WTC11 (cell line): ENCODE results near the gene AP1G2. TPM values are rescaled to one million over a fixed set of nuclear protein-coding genes. Genes with fewer than 3 reads are reported as not detected.

ENCODE experiments used
- ATAC-seq: fragments of 200-7000 bp; cut with Tn5 transposase; 2 replicates; pipeline ENCODE4 v1.10.0; 2021; ENCODE audit warnings: mild to moderate bottlenecking, moderate library complexity
- CTCF ChIA-PET: fragments of 300-600 bp; sonication (Branson Sonifier 250); formaldehyde crosslinking; loops from one replicate; lab custom pipeline; 2021; ENCODE audit warnings: antibody characterized with exemption; lab: Charles Lee
- POLR2A ChIA-PET: fragments of 350-600 bp; sonication (Branson Sonifier 250); formaldehyde crosslinking; loops from one replicate; lab custom pipeline; 2021; ENCODE audit warnings: antibody characterized with exemption; lab: Charles Lee
- DNase-seq: peaks from one replicate; pipeline ENCODE4 v3.0.0; 2021; ENCODE audit warnings: low spot score
- H3K27ac Mint-ChIP-seq: 2 replicates; pipeline ENCODE4 v1.8.0; 2021; ENCODE audit warnings: mixed read lengths
- H3K27me3 Mint-ChIP-seq: 2 replicates; pipeline ENCODE4 v1.8.0; 2021; ENCODE audit warnings: low read depth, mild to moderate bottlenecking, moderate library complexity, mixed read lengths
- H3K36me3 Mint-ChIP-seq: 2 replicates; pipeline ENCODE4 v1.8.0; 2021; ENCODE audit warnings: mixed read lengths
- H3K4me1 Mint-ChIP-seq: 2 replicates; pipeline ENCODE4 v1.8.0; 2022; ENCODE audit warnings: mixed read lengths
- H3K4me3 Mint-ChIP-seq: 2 replicates; pipeline ENCODE4 v1.8.0; 2021; ENCODE audit warnings: mild to moderate bottlenecking, moderate library complexity, mixed read lengths
- H3K9me3 Mint-ChIP-seq: 2 replicates; pipeline ENCODE4 v1.8.0; 2021; ENCODE audit warnings: mixed read lengths
- FOXP1 ChIP-seq: sonication (generic); formaldehyde crosslinking; IDR thresholded peaks from 2 replicates; pipeline ENCODE4 v1.8.0; 2022; ENCODE audit warnings: missing genetic modification reagents, mild to moderate bottlenecking, moderate library complexity, borderline replicate concordance
- NR1H2 ChIP-seq: sonication (generic); formaldehyde crosslinking; IDR thresholded peaks from 2 replicates; pipeline ENCODE4 v1.9.0; 2021; ENCODE audit warnings: mild to moderate bottlenecking, moderate library complexity, missing genetic modification reagents
- NR3C1 ChIP-seq: sonication (generic); formaldehyde crosslinking; conservative IDR thresholded peaks from 2 replicates; pipeline ENCODE4 v1.8.1; 2023; ENCODE audit warnings: low read depth, mild to moderate bottlenecking, missing genetic modification reagents
- SP1 ChIP-seq: sonication (generic); formaldehyde crosslinking; conservative IDR thresholded peaks from 2 replicates; pipeline ENCODE4 v1.8.1; 2022; ENCODE audit warnings: missing genetic modification reagents
- total RNA-seq: library from RNA; stranded (reverse); gene quantifications from 3 replicates; pipeline ENCODE4 v1.2.3, GENCODE V29; 2021
- TF ChIP-seq, protein P1 (sequence below): fragments of 250-450 bp; sonication (Bioruptor Pico); IDR thresholded peaks from 2 replicates; pipeline ENCODE4 v1.9.0; 2021; ENCODE audit warnings: mild to moderate bottlenecking
- TF ChIP-seq, protein P2 (sequence below): sonication (generic); formaldehyde crosslinking; IDR thresholded peaks from 2 replicates; pipeline ENCODE4 v1.8.0; 2023; ENCODE audit warnings: mild to moderate bottlenecking, missing genetic modification reagents
- TF ChIP-seq, protein P3 (sequence below): sonication (generic); formaldehyde crosslinking; IDR thresholded peaks from 2 replicates; pipeline ENCODE4 v1.8.0; 2023; ENCODE audit warnings: missing genetic modification reagents
- TF ChIP-seq, protein P4 (sequence below): fragments of 250-450 bp; sonication (Bioruptor Pico); conservative IDR thresholded peaks from 2 replicates; pipeline ENCODE4 v1.9.0; 2021; ENCODE audit warnings: mild to moderate bottlenecking
- TF ChIP-seq, protein P5 (sequence below): sonication (generic); formaldehyde crosslinking; IDR thresholded peaks from 2 replicates; pipeline ENCODE4 v1.8.1; 2022; ENCODE audit warnings: low read depth, missing genetic modification reagents, borderline replicate concordance
- TF ChIP-seq, protein P6 (sequence below): sonication (generic); formaldehyde crosslinking; conservative IDR thresholded peaks from 2 replicates; pipeline ENCODE4 v1.8.1; 2023; ENCODE audit warnings: mild to moderate bottlenecking, low read depth, missing genetic modification reagents, moderate library complexity
- TF ChIP-seq, protein P7 (sequence below): sonication (generic); formaldehyde crosslinking; IDR thresholded peaks from 2 replicates; pipeline ENCODE4 v1.8.1; 2023; ENCODE audit warnings: mild to moderate bottlenecking, moderate library complexity, missing genetic modification reagents

AP1G2 gene
- total RNA-seq, 1 experiment from 2014 or later, result 122 TPM

DNA sequence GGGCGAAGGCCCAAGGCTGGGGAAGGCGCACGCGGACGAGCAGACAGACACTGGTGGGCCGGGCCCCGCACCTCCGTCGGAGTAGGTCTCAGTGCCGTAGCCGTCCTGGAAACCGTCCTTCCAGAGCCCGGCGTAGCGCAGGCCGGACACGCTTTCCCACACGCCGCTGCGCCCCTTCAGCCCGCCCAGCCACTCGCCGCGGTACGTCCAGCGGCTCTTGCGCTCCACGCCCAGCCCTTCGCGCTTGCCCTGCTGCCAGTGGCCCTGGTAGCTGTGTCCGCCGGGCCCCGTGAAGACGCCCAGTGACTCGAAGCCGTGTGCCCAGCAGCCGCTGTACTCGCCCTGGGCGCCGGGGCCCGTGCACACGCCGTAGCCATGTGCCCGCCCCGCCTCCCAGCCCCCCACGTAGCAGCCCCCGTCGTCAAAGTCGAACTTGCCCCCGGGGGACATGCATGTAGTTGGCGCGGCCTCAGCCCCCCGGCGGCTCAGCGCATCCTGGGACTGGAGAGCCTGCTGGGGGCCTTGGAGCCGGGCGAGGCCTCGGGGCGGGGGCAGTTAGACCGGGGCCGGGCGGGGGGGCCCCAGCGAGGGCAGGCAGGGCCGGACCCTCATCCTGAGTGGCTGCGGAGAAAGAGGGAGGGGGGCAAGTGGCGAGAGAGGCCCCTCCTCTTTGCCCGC is 9.6 kb upstream of the AP1G2 start (continued):
- TF ChIP-seq, protein P1, sequence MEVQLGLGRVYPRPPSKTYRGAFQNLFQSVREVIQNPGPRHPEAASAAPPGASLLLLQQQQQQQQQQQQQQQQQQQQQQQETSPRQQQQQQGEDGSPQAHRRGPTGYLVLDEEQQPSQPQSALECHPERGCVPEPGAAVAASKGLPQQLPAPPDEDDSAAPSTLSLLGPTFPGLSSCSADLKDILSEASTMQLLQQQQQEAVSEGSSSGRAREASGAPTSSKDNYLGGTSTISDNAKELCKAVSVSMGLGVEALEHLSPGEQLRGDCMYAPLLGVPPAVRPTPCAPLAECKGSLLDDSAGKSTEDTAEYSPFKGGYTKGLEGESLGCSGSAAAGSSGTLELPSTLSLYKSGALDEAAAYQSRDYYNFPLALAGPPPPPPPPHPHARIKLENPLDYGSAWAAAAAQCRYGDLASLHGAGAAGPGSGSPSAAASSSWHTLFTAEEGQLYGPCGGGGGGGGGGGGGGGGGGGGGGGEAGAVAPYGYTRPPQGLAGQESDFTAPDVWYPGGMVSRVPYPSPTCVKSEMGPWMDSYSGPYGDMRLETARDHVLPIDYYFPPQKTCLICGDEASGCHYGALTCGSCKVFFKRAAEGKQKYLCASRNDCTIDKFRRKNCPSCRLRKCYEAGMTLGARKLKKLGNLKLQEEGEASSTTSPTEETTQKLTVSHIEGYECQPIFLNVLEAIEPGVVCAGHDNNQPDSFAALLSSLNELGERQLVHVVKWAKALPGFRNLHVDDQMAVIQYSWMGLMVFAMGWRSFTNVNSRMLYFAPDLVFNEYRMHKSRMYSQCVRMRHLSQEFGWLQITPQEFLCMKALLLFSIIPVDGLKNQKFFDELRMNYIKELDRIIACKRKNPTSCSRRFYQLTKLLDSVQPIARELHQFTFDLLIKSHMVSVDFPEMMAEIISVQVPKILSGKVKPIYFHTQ (CRISPR knock-in tag), result no peak
- TF ChIP-seq NR1H2 (CRISPR knock-in tag) (no peak), SP1 (peak; percentile 45; the same call in 1 of the 2 replicates), FOXP1 (CRISPR knock-in tag) (peak; percentile 61; the same call in 1 of the 2 replicates)
- TF ChIP-seq, protein P2, sequence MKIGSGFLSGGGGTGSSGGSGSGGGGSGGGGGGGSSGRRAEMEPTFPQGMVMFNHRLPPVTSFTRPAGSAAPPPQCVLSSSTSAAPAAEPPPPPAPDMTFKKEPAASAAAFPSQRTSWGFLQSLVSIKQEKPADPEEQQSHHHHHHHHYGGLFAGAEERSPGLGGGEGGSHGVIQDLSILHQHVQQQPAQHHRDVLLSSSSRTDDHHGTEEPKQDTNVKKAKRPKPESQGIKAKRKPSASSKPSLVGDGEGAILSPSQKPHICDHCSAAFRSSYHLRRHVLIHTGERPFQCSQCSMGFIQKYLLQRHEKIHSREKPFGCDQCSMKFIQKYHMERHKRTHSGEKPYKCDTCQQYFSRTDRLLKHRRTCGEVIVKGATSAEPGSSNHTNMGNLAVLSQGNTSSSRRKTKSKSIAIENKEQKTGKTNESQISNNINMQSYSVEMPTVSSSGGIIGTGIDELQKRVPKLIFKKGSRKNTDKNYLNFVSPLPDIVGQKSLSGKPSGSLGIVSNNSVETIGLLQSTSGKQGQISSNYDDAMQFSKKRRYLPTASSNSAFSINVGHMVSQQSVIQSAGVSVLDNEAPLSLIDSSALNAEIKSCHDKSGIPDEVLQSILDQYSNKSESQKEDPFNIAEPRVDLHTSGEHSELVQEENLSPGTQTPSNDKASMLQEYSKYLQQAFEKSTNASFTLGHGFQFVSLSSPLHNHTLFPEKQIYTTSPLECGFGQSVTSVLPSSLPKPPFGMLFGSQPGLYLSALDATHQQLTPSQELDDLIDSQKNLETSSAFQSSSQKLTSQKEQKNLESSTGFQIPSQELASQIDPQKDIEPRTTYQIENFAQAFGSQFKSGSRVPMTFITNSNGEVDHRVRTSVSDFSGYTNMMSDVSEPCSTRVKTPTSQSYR (CRISPR knock-in tag), result no peak
- TF ChIP-seq, protein P3, sequence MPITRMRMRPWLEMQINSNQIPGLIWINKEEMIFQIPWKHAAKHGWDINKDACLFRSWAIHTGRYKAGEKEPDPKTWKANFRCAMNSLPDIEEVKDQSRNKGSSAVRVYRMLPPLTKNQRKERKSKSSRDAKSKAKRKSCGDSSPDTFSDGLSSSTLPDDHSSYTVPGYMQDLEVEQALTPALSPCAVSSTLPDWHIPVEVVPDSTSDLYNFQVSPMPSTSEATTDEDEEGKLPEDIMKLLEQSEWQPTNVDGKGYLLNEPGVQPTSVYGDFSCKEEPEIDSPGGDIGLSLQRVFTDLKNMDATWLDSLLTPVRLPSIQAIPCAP (CRISPR knock-in tag), result no peak
- TF ChIP-seq, protein P4, sequence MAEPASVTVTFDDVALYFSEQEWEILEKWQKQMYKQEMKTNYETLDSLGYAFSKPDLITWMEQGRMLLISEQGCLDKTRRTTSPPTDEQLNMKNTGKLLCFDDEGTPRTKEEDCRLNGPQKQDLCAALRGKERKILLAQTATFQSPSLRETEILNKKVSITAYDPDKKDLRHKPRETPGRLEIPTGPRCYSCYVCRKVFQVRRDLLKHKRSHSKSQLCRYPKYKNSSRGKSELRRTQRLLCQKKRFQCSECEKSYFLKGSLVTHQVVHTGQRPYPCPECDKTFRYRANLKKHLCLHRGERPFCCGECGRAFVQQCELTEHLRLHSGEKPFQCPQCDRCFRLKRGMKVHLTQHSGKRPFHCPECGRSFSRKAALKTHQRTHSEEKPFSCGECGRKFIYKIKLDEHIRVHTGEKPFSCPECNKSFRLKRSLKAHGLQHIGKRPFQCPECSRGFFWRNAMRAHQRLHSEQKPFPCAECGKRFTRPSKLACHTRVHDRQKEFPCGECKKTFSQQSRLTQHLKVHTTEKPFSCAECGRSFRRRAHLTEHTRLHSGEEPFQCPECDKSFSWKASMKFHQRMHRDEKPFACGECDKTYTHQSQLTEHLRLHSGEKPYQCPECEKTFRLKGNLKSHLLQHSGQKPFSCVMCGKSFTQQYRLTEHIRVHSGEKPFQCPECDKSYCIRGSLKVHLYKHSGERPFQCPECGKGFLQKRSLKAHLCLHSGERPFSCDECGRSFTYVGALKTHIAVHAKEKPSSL (CRISPR knock-in tag), result no peak
- TF ChIP-seq, protein P5, sequence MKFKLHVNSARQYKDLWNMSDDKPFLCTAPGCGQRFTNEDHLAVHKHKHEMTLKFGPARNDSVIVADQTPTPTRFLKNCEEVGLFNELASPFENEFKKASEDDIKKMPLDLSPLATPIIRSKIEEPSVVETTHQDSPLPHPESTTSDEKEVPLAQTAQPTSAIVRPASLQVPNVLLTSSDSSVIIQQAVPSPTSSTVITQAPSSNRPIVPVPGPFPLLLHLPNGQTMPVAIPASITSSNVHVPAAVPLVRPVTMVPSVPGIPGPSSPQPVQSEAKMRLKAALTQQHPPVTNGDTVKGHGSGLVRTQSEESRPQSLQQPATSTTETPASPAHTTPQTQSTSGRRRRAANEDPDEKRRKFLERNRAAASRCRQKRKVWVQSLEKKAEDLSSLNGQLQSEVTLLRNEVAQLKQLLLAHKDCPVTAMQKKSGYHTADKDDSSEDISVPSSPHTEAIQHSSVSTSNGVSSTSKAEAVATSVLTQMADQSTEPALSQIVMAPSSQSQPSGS (CRISPR knock-in tag), result no peak

DNA sequence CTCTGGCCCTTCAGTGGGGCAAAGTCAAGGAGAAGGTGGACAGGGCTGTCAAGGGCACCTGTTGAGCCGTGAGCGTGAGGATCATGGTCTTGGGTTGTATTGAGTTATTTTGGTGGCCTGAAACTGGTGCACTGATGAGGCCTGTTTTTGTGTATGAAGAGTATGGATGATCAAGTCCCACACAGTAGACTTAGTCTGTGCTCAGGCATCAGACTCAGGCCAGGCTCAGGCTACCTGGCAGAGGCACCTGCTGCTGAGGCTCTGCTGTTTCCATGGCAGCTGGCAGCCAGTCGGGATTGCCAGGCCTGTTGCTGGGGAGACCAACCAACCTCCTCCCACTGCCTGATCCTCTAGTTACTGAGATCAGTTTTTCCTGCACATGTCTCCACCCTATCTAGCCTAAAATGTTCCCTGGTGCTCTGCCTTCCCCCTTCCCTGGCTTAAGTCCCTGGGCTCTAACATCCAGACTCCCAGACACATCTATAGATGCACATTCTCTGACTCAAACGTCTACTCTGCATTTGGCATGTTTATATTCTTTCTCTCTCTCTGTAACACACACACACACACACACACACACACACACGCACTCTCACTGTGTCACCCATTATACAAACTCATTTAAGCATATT is 5.9 kb upstream of the AP1G2 start:
- no peak for DNase-seq
- Mint-ChIP-seq H3K27me3 (peaks cover 30% of the 10 kb centered on the region), H3K36me3 (peaks cover 17% of the 10 kb centered on the region), H3K4me3 (no peak overlapping the region), H3K27ac (no peak overlapping the region), H3K9me3 (no peaks in the 10 kb centered on the region), H3K4me1 (peaks cover 46% of the 10 kb centered on the region)
- TF ChIP-seq, protein P6, sequence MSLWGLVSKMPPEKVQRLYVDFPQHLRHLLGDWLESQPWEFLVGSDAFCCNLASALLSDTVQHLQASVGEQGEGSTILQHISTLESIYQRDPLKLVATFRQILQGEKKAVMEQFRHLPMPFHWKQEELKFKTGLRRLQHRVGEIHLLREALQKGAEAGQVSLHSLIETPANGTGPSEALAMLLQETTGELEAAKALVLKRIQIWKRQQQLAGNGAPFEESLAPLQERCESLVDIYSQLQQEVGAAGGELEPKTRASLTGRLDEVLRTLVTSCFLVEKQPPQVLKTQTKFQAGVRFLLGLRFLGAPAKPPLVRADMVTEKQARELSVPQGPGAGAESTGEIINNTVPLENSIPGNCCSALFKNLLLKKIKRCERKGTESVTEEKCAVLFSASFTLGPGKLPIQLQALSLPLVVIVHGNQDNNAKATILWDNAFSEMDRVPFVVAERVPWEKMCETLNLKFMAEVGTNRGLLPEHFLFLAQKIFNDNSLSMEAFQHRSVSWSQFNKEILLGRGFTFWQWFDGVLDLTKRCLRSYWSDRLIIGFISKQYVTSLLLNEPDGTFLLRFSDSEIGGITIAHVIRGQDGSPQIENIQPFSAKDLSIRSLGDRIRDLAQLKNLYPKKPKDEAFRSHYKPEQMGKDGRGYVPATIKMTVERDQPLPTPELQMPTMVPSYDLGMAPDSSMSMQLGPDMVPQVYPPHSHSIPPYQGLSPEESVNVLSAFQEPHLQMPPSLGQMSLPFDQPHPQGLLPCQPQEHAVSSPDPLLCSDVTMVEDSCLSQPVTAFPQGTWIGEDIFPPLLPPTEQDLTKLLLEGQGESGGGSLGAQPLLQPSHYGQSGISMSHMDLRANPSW (CRISPR knock-in tag), result no peak
- TF ChIP-seq NR3C1 (CRISPR knock-in tag) (no peak), NR1H2 (CRISPR knock-in tag) (no peak)
- TF ChIP-seq, protein P7, sequence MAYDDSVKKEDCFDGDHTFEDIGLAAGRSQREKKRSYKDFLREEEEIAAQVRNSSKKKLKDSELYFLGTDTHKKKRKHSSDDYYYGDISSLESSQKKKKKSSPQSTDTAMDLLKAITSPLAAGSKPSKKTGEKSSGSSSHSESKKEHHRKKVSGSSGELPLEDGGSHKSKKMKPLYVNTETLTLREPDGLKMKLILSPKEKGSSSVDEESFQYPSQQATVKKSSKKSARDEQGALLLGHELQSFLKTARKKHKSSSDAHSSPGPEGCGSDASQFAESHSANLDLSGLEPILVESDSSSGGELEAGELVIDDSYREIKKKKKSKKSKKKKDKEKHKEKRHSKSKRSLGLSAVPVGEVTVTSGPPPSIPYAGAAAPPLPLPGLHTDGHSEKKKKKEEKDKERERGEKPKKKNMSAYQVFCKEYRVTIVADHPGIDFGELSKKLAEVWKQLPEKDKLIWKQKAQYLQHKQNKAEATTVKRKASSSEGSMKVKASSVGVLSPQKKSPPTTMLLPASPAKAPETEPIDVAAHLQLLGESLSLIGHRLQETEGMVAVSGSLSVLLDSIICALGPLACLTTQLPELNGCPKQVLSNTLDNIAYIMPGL (CRISPR knock-in tag), result no peak
- CTCF ChIA-PET, result interaction anchor here (0.9 to 1.9 kb wide), 3 partner anchors 14 to 337 kb away, joined by 4 to 7 read pairs (median 5); no protein-coding TSS in a partner anchor
- POLR2A ChIA-PET, result no interaction called here
- ATAC-seq, result no peak
